Muscle of leg (tissue), 11 donors: ENCODE results near the gene COMMD4. TPM values are rescaled to one million over a fixed set of nuclear protein-coding genes. Genes with fewer than 3 reads are reported as not detected.
"Not testable (repeated sequence)": the region's sequence is repeated elsewhere in the genome, so short reads cannot be mapped to it uniquely, and the experiment has no call there.

Source experiments
- DNase-seq: peaks from one replicate; pipeline ENCODE4 v3.0.0; 2013
- H3K27ac ChIP-seq: one replicate; pipeline ENCODE4 v1.5.1; 2013; ENCODE audit warnings: mild to moderate bottlenecking, low read length, control low read depth
- H3K27me3 ChIP-seq: one replicate; pipeline ENCODE4 v1.6.1; 2013; ENCODE audit warnings: low read length; ENCODE audit not compliant: control insufficient read depth, insufficient read depth
- H3K36me3 ChIP-seq: one replicate; pipeline ENCODE4 v1.6.1; 2013; ENCODE audit warnings: low read length; ENCODE audit not compliant: control insufficient read depth, insufficient read depth
- H3K4me1 ChIP-seq: one replicate; pipeline ENCODE4 v1.6.1; 2013; ENCODE audit warnings: low read length; ENCODE audit not compliant: control insufficient read depth, insufficient read depth
- H3K4me3 ChIP-seq: one replicate; pipeline ENCODE4 v1.5.1; 2013; ENCODE audit warnings: low read length, control low read depth
- H3K9me3 ChIP-seq: replicated peaks from 2 replicates; pipeline ENCODE4 v1.6.1; 2013; ENCODE audit warnings: low read depth, low read length; ENCODE audit not compliant: control insufficient read depth
- WGBS: methylation state at CpG from one replicate; pipeline ENCODE4 v1.1.5; 2013; ENCODE audit warnings: missing lambda C conversion rate; ENCODE audit not compliant: insufficient coverage; 5-methylcytosine and 5-hydroxymethylcytosine counted together
- polyA plus RNA-seq, 8 donors: library from polyadenylated mRNA; unstranded; fragments of 120-200 nt; gene quantifications; one replicate each; pipeline versions ENCODE4 v1.2.1 to v1.2.3, GENCODE V29; 2013; ENCODE audit warnings: inconsistent platforms in 1 of 8, low replicate concordance in 1 of 8; ENCODE audit not compliant: insufficient read length in 8 of 8, insufficient read depth in 1 of 8
- total RNA-seq: library from RNA; stranded (reverse); fragments of 120-200 nt; gene quantifications from one replicate; pipeline ENCODE4 v1.2.4, GENCODE V29; 2013

Gene COMMD4
- total and polyA plus RNA-seq, 9 donors, result 43.4 to 57.4 (median 52.3) TPM

DNA sequence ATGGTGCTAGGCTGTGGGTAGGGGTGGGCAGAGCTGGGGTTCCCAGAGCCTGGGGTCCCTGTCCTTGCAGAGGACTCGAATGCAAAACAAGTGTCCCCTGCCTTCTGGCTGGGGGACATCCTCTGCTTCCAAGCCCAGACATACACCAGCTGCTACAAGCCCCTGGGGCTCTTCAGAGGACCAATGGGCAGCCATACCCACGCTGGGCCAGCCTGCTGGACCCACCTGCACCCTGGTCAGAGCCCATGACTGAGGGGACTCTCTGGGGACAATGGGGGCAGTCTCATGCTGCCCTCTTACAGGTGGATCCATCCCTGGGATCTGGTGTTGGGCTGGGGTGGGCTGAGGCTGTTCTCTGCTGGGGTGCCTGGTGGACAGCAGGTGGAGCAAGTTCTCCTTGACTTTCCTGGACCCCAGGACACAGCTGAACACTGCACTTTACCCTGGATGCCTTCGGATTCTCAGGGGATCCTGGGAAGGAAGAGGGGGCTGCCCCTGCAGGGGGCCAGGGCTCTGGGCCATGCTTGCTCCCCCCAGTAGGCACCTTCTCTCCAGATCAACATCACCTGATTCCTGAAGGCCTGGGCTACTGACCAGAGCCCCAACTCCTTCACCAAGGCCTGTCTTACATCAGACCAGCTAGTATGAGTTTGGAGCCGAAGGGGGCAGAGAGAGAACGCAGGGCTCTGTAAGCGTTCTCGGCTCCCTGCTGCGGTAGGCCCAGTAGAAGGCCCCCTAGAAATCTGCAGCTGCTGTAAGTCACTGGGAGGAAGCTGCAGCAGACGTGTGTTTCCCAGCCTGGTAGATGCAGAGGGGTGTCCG lies 7.2 kb upstream of the COMMD4 start:
- Histone ChIP-seq H3K36me3 (no peaks in the 10 kb centered on the region), H3K4me1 (no peaks in the 10 kb centered on the region), H3K9me3 (no peaks in the 10 kb centered on the region), H3K4me3 (no peak overlapping the region), H3K27ac (no peak overlapping the region), H3K27me3 (no peaks in the 10 kb centered on the region)
- DNase-seq, result no peak
- WGBS, result 70% methylated on average over 9 of the region's 10 CpGs

DNA sequence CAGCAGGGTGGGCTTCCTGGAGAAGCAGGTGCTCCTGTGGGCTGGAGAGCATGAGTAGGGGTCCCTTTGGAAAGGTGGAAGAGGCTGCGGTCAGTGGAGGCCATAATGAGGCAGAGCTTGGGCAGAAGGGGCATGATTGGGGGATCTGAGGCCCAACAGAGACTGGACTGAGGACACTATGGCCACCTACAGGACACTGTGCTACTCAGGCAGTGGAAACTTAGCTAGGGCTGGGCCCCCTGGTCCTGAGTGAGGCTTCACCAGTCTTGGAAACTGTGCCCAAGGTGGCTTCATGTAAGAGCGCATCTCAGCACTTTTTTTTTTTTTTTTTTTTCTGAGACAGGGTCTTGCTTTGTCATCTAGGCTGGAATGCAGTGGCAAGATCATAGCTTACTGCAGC lies 6.3 kb upstream of the COMMD4 start:
- H3K9me3 ChIP-seq, result no peaks in the 10 kb centered on the region
- 83% methylated on average over 1 of the region's 2 CpGs for WGBS
- no peak for DNase-seq

DNA sequence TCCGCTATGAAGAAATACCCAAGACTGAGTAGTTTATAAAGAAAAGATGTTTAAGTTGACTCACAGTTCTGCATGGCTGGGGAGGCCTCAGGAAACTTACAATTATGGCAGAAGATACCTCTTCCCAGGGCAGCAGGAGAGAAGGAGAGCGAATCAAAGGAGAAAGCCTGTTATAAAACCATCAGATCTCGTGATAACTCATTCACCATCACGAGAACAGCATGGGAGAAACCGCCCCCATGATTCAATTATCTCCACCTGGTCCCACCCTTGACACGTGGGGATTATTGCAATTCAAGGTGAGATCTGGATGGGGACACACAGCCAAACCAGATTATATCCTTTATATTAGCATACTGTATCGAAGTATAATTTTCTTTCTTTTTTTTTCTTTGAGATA lies 3.8 kb upstream of the COMMD4 start:
- not testable (repeated sequence) for H3K9me3 ChIP-seq, H3K36me3 ChIP-seq, H3K4me3 ChIP-seq, H3K4me1 ChIP-seq, H3K27ac ChIP-seq, H3K27me3 ChIP-seq, DNase-seq
- WGBS, result no CpG with 5 or more reads among the region's 7 CpGs

More for the DNA sequence above, 6.3 kb upstream of the COMMD4 start:
- H3K4me1 ChIP-seq, result no peaks in the 10 kb centered on the region
- no peak overlapping the region for H3K27ac ChIP-seq
- no peaks in the 10 kb centered on the region for H3K36me3 ChIP-seq
- H3K4me3 ChIP-seq, result no peak overlapping the region
- H3K27me3 ChIP-seq, result no peaks in the 10 kb centered on the region

DNA sequence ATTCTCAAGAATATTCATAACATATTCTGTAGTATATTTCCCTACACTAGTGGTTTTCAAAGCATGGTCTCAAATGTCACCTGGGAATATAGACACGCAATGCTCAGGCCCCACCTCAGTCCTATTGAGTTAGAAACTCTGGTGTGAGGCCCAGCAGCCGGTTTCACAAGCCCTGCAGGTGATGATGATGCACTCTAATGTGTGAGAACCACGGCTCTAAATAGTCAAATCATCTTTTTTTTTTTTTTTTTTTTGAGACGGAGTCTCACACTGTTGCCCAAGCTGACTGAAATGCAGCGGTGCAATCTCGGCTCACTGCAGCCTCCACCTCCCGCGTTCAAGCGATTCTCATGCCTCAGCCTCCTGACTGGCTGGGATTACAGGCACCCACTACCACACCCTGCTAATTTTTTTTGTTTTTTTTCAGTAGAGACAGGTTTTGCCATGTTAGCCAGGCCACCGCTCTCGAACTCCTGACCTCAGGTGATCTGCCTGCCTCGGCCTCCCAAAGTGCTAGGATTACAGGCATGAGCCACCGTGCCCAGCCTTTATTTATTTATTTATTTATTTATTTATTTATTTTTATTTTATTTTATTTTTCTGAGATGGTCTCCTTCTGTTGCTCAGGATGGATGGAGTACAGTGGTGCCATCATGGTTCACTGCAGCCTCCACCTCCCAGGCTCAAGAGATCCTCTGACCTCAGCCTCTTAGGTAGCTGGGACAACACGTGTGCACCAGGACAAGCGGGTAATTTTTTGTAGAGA lies 2.0 kb upstream of the COMMD4 start:
- not testable (repeated sequence) for H3K4me3 ChIP-seq, H3K36me3 ChIP-seq, DNase-seq, H3K4me1 ChIP-seq, H3K27me3 ChIP-seq, H3K27ac ChIP-seq, H3K9me3 ChIP-seq
- WGBS, result 83% methylated on average over 7 of the region's 15 CpGs

DNA sequence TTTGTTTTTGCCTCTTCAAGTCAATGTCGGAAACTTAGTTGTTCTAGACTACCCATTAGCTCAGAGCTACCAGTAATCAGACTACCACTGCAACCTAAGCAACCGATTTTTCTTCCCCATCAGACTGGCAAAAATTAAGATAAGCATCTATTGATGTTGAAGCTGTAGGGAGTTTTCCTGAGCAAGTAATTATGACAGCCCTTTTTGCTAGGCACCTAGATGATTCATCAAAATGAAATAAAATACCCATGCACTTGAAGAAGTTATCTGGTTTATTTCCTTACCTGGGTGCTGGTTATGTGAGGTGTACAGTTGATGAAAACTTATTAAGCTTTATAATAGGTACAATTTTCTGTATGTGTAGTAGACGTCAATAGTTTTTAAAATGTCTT lies 554 bp upstream of the COMMD4 start:
- Histone ChIP-seq H3K4me1 (peaks cover 8% of the 10 kb centered on the region), H3K36me3 (peaks cover 14% of the 10 kb centered on the region), H3K4me3 (peak overlapping the region; percentile 84), H3K27me3 (no peaks in the 10 kb centered on the region), H3K27ac (no peak overlapping the region), H3K9me3 (no peaks in the 10 kb centered on the region)
- no peak for DNase-seq
- 0% methylated on average over 1 of the region's 3 CpGs for WGBS

DNA sequence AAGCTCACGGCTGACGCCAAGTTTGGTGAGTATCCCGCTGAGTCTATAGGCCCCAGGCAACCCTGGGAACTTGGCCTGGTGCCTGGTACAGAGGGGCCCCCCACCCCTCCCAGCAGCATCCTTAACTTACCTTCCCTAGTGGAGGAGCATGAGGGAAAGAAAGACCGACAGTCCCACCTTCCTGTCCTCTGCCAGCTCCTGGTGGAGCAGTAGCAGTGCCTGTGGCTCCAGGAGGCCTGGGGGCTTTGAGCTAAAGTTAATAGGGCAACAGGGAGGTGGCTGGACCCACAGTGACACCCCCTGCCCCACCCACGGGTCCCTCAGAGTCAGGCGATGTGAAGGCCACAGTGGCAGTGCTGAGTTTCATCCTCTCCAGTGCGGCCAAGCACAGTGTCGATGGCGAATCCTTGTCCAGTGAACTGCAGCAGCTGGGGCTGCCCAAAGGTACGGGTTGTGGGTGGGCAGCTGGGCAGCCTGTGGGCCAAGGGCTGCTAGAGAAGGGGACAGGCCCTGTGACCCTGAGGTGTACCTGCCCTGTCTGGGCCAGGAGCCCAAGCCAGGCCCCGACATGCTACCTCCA lies 2.9 kb downstream of the COMMD4 start:
- no peaks in the 10 kb centered on the region for H3K9me3 ChIP-seq
- peaks cover 18% of the 10 kb centered on the region for H3K36me3 ChIP-seq
- 100% methylated on average over 2 of the region's 11 CpGs for WGBS
- no peaks in the 10 kb centered on the region for H3K27me3 ChIP-seq
- H3K4me1 ChIP-seq, result peaks cover 8% of the 10 kb centered on the region
- H3K27ac ChIP-seq, result no peak overlapping the region
- DNase-seq, result no peak
- H3K4me3 ChIP-seq, result no peak overlapping the region

DNA sequence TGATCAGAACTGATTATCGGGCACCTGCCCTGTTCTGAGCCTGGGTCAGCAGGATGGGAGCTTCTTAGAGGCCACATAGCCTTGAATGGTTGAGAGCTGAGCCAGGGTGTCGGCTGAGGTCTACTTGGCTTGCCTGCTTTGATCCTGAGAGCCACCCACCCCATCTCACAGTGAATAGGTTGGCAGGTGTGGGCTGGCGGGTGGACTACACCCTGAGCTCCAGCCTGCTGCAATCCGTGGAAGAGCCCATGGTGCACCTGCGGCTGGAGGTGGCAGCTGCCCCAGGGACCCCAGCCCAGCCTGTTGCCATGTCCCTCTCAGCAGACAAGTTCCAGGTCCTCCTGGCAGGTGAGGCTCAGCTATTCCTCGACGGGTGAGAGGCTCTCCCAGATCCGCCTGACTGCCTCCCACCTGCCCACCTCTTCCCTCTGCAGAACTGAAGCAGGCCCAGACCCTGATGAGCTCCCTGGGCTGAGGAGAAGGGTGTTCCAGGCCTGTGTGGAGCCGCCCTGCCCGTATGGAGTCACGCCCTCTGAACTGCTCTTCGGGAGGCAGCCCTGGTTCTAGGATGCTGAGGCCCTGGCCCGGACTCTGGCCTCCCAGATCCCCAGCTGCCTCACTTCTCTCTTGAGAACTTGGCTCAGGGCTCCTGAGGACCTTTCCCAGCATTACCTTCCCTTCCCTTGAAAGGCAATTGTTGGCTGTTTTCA lies 3.8 kb downstream of the COMMD4 start:
- Histone ChIP-seq H3K36me3 (peaks cover 18% of the 10 kb centered on the region), H3K27me3 (no peaks in the 10 kb centered on the region), H3K4me1 (peaks cover 10% of the 10 kb centered on the region), H3K9me3 (no peaks in the 10 kb centered on the region), H3K27ac (no peak overlapping the region), H3K4me3 (no peak overlapping the region)
- no peak for DNase-seq
- WGBS, result 88% methylated on average over 10 of the region's 13 CpGs

DNA sequence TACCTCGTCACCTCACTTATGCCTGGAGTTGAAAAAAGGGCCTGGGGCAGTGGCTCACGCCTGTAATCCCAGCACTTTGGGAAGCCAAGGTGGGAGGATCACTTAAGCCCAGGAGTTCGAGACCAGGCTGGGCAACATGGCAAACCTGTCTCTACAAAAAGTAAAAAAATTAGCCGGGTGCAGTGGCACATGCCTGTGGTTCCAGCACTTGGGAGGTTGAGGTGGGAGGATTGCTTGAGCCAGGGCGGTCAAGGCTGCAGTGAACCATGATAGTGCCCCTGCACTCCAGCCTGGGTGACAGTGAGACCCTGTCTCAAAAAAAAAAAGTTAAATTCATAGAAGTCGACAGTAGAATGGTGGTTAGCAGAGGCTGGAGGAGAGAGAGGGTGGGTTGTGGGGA lies 6.4 kb downstream of the COMMD4 start:
- 77% methylated on average over 5 of the region's 6 CpGs for WGBS
- H3K9me3 ChIP-seq, result no peaks in the 10 kb centered on the region

DNA sequence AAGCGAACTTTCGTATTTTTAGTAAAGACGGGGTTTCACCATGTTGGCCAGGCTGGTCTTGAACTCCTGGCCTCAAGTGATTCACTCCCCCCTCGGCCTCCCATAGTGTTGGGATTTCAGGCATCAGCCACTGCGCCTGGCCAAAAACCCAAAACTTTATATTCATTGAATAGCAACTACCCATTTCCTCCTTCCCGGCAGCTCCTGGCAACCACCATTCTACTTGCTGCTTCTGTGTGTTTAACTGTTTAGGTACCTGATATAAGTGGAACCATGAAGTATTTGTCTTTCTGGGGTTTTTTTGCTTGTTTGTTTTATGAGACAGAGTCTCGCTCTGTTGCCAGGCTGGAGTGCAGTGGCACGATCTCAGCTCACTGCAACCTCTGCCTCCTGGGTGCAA lies 8.1 kb downstream of the COMMD4 start:
- not testable (repeated sequence) for H3K9me3 ChIP-seq, H3K27ac ChIP-seq, H3K4me3 ChIP-seq
- DNase-seq, result peak; percentile 40
- peaks cover 23% of the 10 kb centered on the region for H3K4me1 ChIP-seq
- H3K36me3 ChIP-seq, result peaks cover 14% of the 10 kb centered on the region
- H3K27me3 ChIP-seq, result peaks cover 26% of the 10 kb centered on the region
- 0% methylated on average over 1 of the region's 8 CpGs for WGBS

More for the DNA sequence above, 6.4 kb downstream of the COMMD4 start:
- H3K4me3 ChIP-seq, result no peak overlapping the region
- peaks cover 10% of the 10 kb centered on the region for H3K27me3 ChIP-seq
- no peak for DNase-seq
- no peak overlapping the region for H3K27ac ChIP-seq
- peaks cover 18% of the 10 kb centered on the region for H3K36me3 ChIP-seq
- peaks cover 8% of the 10 kb centered on the region for H3K4me1 ChIP-seq

DNA sequence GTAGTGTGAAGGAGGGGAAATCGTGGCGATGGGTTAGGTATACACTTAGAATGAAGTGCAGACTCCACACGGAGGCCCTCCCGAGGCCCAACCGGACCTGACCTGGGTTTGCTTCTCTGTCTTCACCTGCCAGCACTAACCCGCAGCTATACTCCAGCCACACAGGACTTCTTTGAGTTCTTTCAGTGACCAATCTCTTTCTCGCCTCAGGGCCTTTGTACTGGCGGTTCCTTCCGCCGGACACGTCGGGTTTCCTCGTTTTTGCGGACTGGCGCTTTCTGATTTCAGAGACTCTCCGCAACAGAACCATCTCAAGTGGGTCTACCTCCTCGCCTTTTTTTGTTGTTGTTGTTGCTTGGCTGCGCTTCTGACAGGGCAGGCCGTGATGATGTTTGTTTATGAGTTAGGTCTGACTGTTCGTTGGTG lies 10.9 kb downstream of the COMMD4 start, which contains the start of gene NEIL1:
Gene NEIL1, plus strand, starts transcription at position 244 of the 426 bp plus-strand sequence. CDS start 1,867 bp downstream, outside the sequence.
- WGBS, result 11% methylated on average over 8 of the region's 20 CpGs
- no peaks in the 10 kb centered on the region for H3K36me3 ChIP-seq
- no peaks in the 10 kb centered on the region for H3K9me3 ChIP-seq
- H3K4me3 ChIP-seq, result peak within 1 kb of the TSS; percentile 65
- H3K27ac ChIP-seq, result no peak within 1 kb of the TSS
- DNase-seq, result no peak
- H3K4me1 ChIP-seq, result peaks cover 24% of the 10 kb centered on the region
- H3K27me3 ChIP-seq, result peaks cover 36% of the 10 kb centered on the region
